ENCODE results near the gene SCAMP3.

DNA sequence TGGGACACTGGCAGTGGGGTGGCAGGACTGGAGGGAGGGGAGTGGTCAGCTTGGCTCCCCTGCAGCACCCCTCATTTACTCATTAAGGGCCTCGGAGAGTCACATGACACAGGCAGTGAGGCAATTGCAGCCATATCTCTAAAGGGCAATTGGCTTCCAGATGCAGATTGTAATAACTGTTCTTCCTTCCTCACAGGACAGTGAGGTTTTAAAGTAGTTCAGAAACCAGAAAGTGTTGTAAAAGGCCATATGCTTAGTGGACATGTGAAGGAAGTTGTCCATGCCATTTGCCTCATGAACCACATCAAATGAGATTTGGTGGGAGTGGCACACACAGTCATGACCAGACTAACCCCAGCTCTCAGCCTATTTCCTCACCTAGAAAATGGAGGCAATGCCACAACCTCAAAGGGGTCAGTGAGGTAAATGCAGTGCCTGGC is 42.5 kb downstream of the SCAMP3 start:
- TF ChIP-seq CTCF (IDR thresholded peaks at IDR 0.05) (no peak), POLR2A (IDR thresholded peaks at IDR 0.05) (no peak), POLR2AphosphoS5 (IDR thresholded peaks at IDR 0.05) (no peak)

Data from stomach (tissue), 4 donors.